Gastroesophageal sphincter (tissue), 4 donors: Measurements from ENCODE around the gene NFATC2. TPM values are rescaled to one million over a fixed set of nuclear protein-coding genes. Genes with fewer than 3 reads are reported as not detected.

Source experiments
- ATAC-seq: fragments of 150-250 bp; one replicate; pipeline ENCODE4 v1.9.1; 2016; ENCODE audit warnings: mild to moderate bottlenecking, moderate library complexity
- H3K27ac ChIP-seq, 4 donors: fragments of 200-600 bp; sonication (generic) in 3 of 4; 1 replicate in 3 of 4; 2 replicates in 1 of 4; pipeline ENCODE4 v1.5.1; 2016 to 2019
- H3K27me3 ChIP-seq: fragments of 200-600 bp; sonication (generic); one replicate; pipeline ENCODE4 v1.5.1; 2019
- H3K36me3 ChIP-seq, 2 donors: fragments of 200-600 bp; sonication (generic); one replicate each; pipeline ENCODE4 v1.5.1; 2019; ENCODE audit warnings: control low read depth in 1 of 2
- H3K4me1 ChIP-seq, 3 donors: fragments of 200-600 bp; sonication (generic); 1 replicate in 2 of 3; 2 replicates in 1 of 3; pipeline ENCODE4 v1.5.1; 2016 to 2019; ENCODE audit warnings: control low read depth in 2 of 3
- H3K4me3 ChIP-seq, 2 donors: fragments of 200-600 bp; sonication (generic); one replicate each; pipeline ENCODE4 v1.5.1; 2019; ENCODE audit warnings: mild to moderate bottlenecking in 1 of 2, moderate library complexity in 1 of 2
- H3K9me3 ChIP-seq, 3 donors: fragments of 200-600 bp; sonication (generic); one replicate each; pipeline ENCODE4 v1.5.1; 2017 to 2019; ENCODE audit warnings: control low read depth in 2 of 3
- CTCF ChIP-seq, 4 experiments: fragments of 200-600 bp in 2 of 4; fragments of 450-650 bp in 2 of 4; sonication (generic) in 1 of 4; IDR thresholded peaks; one replicate each; pipeline ENCODE4 v1.5.1; 2017 to 2019; ENCODE audit warnings: antibody characterized with exemption in 4 of 4, mild to moderate bottlenecking in 2 of 4, moderate library complexity in 2 of 4
- EP300 ChIP-seq: sonication (generic); formaldehyde crosslinking; IDR thresholded peaks from one replicate; pipeline ENCODE4 v1.6.1; 2017; ENCODE audit warnings: antibody characterized with exemption, mild to moderate bottlenecking
- POLR2A ChIP-seq, 2 donors: fragments of 450-650 bp; IDR thresholded peaks; one replicate each; pipeline ENCODE4 v1.6.1; 2017; ENCODE audit warnings: antibody characterized with exemption in 2 of 2, mild to moderate bottlenecking in 2 of 2, moderate library complexity in 1 of 2
- POLR2AphosphoS5 ChIP-seq: sonication (generic); formaldehyde crosslinking; IDR thresholded peaks from one replicate; pipeline ENCODE4 v1.6.1; 2017; ENCODE audit warnings: antibody characterized with exemption
- WGBS, 2 donors: methylation state at CpG; one replicate each; pipeline ENCODE4 v1.1.5; 2018; ENCODE audit warnings: low coverage in 1 of 2; 5-methylcytosine and 5-hydroxymethylcytosine counted together
- total RNA-seq, 4 donors: library from RNA; depleted of rRNA; stranded (reverse); fragments of >200 nt; gene quantifications; one replicate each; pipeline ENCODE4 v1.1.0, GENCODE V29; 2016

The NFATC2 gene
- total RNA-seq, 4 donors from 2014 or later: 4.4 to 20.2 (median 9.0) TPM

- WGBS, 2 donors: 4 to 5% methylated on average over 6 to 16 of the region's 16 CpGs
- no peaks in the 10 kb centered on the region for H3K36me3 ChIP-seq
- peak overlapping the region; percentile 9 to 66 for H3K4me3 ChIP-seq
- ATAC-seq: no peak
- no peaks in the 10 kb centered on the region for H3K27me3 ChIP-seq
- TF ChIP-seq CTCF (IDR thresholded peaks at IDR 0.05) (no peak), EP300 (peak; percentile 9)
- H3K4me1 ChIP-seq: peaks cover 0 to 64% (median 32%) of the 10 kb centered on the region in 3 donors
- peak overlapping the region in 3 of 4 donors; percentile 58 to 96 (median 92) for H3K27ac ChIP-seq
- no peaks in the 10 kb centered on the region for H3K9me3 ChIP-seq
These were observed 18.2 kb upstream of the NFATC2 start for GRCh38 chr20:51560550-51561307.

- Histone ChIP-seq H3K36me3 (no peaks in the 10 kb centered on the region), H3K9me3 (no peaks in the 10 kb centered on the region), H3K4me1 (peaks cover 0 to 57% (median 27%) of the 10 kb centered on the region in 3 donors), H3K27ac (peak overlapping the region in 2 of 4 donors; percentile 92 to 96), H3K4me3 (peak overlapping the region in 1 of 2 donors; percentile 66), H3K27me3 (no peaks in the 10 kb centered on the region)
- WGBS, 2 donors: 67 to 100% methylated on average over 1 of the region's 1 CpG
- ATAC-seq: no peak
- TF ChIP-seq CTCF (IDR thresholded peaks at IDR 0.05): no peak
- no peak for TF ChIP-seq EP300
- no peak for TF ChIP-seq POLR2AphosphoS5
- TF ChIP-seq POLR2A (IDR thresholded peaks at IDR 0.05): no peak
These were observed 17.5 kb upstream of the NFATC2 start for GRCh38 chr20:51560042-51560441.

GRCh38 chr20:51554538-51555165, 12.1 kb upstream of the NFATC2 start:
- Histone ChIP-seq H3K4me1 (peaks cover 0 to 7% (median 0%) of the 10 kb centered on the region in 3 donors), H3K27me3 (no peaks in the 10 kb centered on the region), H3K36me3 (no peaks in the 10 kb centered on the region), H3K27ac (no peak overlapping the region), H3K4me3 (no peak overlapping the region), H3K9me3 (no peaks in the 10 kb centered on the region)
- 67 to 78% methylated on average over 8 to 11 of the region's 11 CpGs for WGBS, 2 donors
- no peak for ATAC-seq
- TF ChIP-seq POLR2AphosphoS5 (peak; percentile 12), POLR2A (IDR thresholded peaks at IDR 0.05) (no peak)

GRCh38 chr20:51553897-51554486, 11.5 kb upstream of the NFATC2 start:
- H3K27me3 ChIP-seq: no peaks in the 10 kb centered on the region
- TF ChIP-seq POLR2A (IDR thresholded peaks at IDR 0.05) (no peak), POLR2AphosphoS5 (no peak), CTCF (IDR thresholded peaks at IDR 0.05) (no peak), EP300 (no peak)
- no peaks in the 10 kb centered on the region for H3K36me3 ChIP-seq
- no peaks in the 10 kb centered on the region for H3K9me3 ChIP-seq
- no peak for ATAC-seq
- H3K4me1 ChIP-seq: peaks cover 0 to 1% (median 0%) of the 10 kb centered on the region in 3 donors
- H3K4me3 ChIP-seq: no peak overlapping the region
- WGBS, 2 donors: 59 to 68% methylated on average over 7 to 8 of the region's 8 CpGs
- no peak overlapping the region for H3K27ac ChIP-seq

- Histone ChIP-seq H3K27me3 (no peaks in the 10 kb centered on the region), H3K36me3 (no peaks in the 10 kb centered on the region), H3K4me3 (no peak overlapping the region), H3K27ac (no peak overlapping the region), H3K4me1 (no peaks in the 10 kb centered on the region), H3K9me3 (no peaks in the 10 kb centered on the region)
- 100% methylated on average over 1 to 3 of the region's 3 CpGs for WGBS, 2 donors
- TF ChIP-seq CTCF (IDR thresholded peaks at IDR 0.05) (no peak), POLR2A (IDR thresholded peaks at IDR 0.05) (no peak), EP300 (no peak), POLR2AphosphoS5 (no peak)
- ATAC-seq: no peak
These were observed 8.7 kb upstream of the NFATC2 start for GRCh38 chr20:51551186-51551585.
